ENCODE results near the gene FN1. TPM values are rescaled to one million over a fixed set of nuclear protein-coding genes. Genes with fewer than 3 reads are reported as not detected.

FN1 gene
- total and polyA plus RNA-seq, 2 of the 8 experiments (the other 6 are each of a cell fraction or from before 2014, with no cell fraction given): 42.9 to 109 TPM

Other genes starting within 250 kb of the FN1 start
- 318 and 319 TPM in 2 replicates for gene ATIC, start 124.0 kb downstream of the FN1 start, total RNA-seq (2021; fragmentation: NEBNext Ultra II Directional; extraction: Animal tissue kit (Norgen Biotek cat#: 25700))
- 104 and 139 TPM in 2 replicates for gene ATIC, start 124.0 kb downstream of the FN1 start, polyA plus RNA-seq (2011; rRNA removed)